Heart left ventricle (tissue), 16 donors: ENCODE data around the gene TXNDC17. TPM values are rescaled to one million over a fixed set of nuclear protein-coding genes. Genes with fewer than 3 reads are reported as not detected.
A peak's percentile ranks its signal among the peaks of the same experiment; 100 is the strongest.

Source experiments
- ATAC-seq, 4 donors: fragments of 200-7000 bp; cut with Tn5 transposase; one replicate each; pipeline ENCODE4 v1.9.1; 2020 to 2022; ENCODE audit warnings: moderate library complexity in 4 of 4, mild to moderate bottlenecking in 3 of 4, moderate number of reproducible peaks in 1 of 4
- DNase-seq, 5 donors: peaks; one replicate each; pipeline ENCODE4 v3.0.0-alpha.2; 2020
- H3K27ac ChIP-seq, 12 donors: fragments of 200-600 bp; sonication (generic) in 4 of 12; one replicate each; pipeline versions ENCODE4 v1.5.0 to v1.8.0; 2016 to 2022; ENCODE audit warnings: mild to moderate bottlenecking in 2 of 12
- H3K27me3 ChIP-seq, 9 donors: fragments of 200-600 bp; sonication (generic) in 2 of 9; one replicate each; pipeline versions ENCODE4 v1.5.1 to v1.8.0; 2016 to 2022; ENCODE audit warnings: mild to moderate bottlenecking in 3 of 9
- H3K36me3 ChIP-seq, 9 donors: fragments of 200-600 bp; sonication (generic) in 2 of 9; one replicate each; pipeline versions ENCODE4 v1.5.0 to v1.8.0; 2018 to 2022; ENCODE audit warnings: mild to moderate bottlenecking in 2 of 9
- H3K4me1 ChIP-seq, 12 donors: fragments of 200-600 bp; sonication (generic) in 4 of 12; one replicate each; pipeline versions ENCODE4 v1.5.0 to v1.8.0; 2016 to 2022; ENCODE audit warnings: mild to moderate bottlenecking in 3 of 12
- H3K4me3 ChIP-seq, 12 donors: fragments of 200-600 bp; sonication (generic) in 4 of 12; one replicate each; pipeline versions ENCODE4 v1.5.0 to v1.8.0; 2017 to 2022; ENCODE audit warnings: mild to moderate bottlenecking in 9 of 12, moderate library complexity in 4 of 12
- H3K9me3 ChIP-seq, 12 donors: fragments of 200-600 bp; sonication (generic) in 4 of 12; one replicate each; pipeline versions ENCODE4 v1.5.0 to v1.8.0; 2016 to 2022; ENCODE audit warnings: mild to moderate bottlenecking in 1 of 12
- CTCF ChIP-seq, 12 donors: fragments of 200-600 bp; sonication (generic) in 4 of 12; IDR thresholded peaks; one replicate each; pipeline versions ENCODE4 v1.5.0 to v1.8.0; 2018 to 2022; ENCODE audit warnings: antibody characterized with exemption in 12 of 12, mild to moderate bottlenecking in 5 of 12
- POLR2A ChIP-seq, 2 donors: fragments of 450-650 bp; IDR thresholded peaks; one replicate each; pipeline ENCODE4 v1.6.1; 2017; ENCODE audit warnings: antibody characterized with exemption in 2 of 2, mild to moderate bottlenecking in 2 of 2, moderate library complexity in 2 of 2
- WGBS, 4 donors: extraction: QIAGEN DNeasy Blood & Tissue Kit in 2 of 4; methylation state at CpG; one replicate each; pipeline versions ENCODE4 v1.1.5 to v1.1.7; 2013 to 2018; 5-methylcytosine and 5-hydroxymethylcytosine counted together
- intact Hi-C, 10 donors: fragments of 100-400 bp; cut with DNase I; formaldehyde crosslinking; loops; one replicate each; pipeline versions ENCODE4 v1.11.1 to v1.14.2; 2022
- polyA plus RNA-seq, 2 donors: library from polyadenylated mRNA; stranded (reverse); fragments of 200-250 nt; gene quantifications; one replicate each; pipeline ENCODE4 v1.2.3, GENCODE V29; 2013
- total RNA-seq, 9 donors: library from RNA; depleted of rRNA in 2 of 9; stranded (reverse); fragments of >200 nt in 2 of 9; fragmentation: NEBNext Ultra II Directional in 3 of 9; extraction: Animal tissue kit (Norgen Biotek cat#: 25700) in 3 of 9; gene quantifications; one replicate each; pipeline versions ENCODE4 v1.1.0 to v1.2.4, GENCODE V29; 2016 to 2023
- donor health status: ischemic (EF 13 %, LVEDD 7.1; RV severe dilation, severe dysfunction).
- donor health status: healthy with polysubstance abuse.
- donor health status: DM: no; HTN: yes; CAD: no.
- donor health status: DM: no; HTN: no; CAD: no.
- donor health status: ischemic (EF 25% LVEDD 6.9; RV normal size, moderate dysfunction).
- donor health status: ischemic (EF 25% LVEDD 5.7; RV mildly dilated, moderate dysfunction).
- donor health status: healthy.
- donor health status: DM: yes; HTN: yes; CAD: no.
- donor health status: ischemic (EF 35%, LVEDD 5.7; RV mildly dilated, moderate dysfunction).
- donor health status: nonischemic (EF 11% LVEDD 7.7; RV severe dilation, severe dysfunction).
- donor health status: DM: yes; HTN: yes; CAD: no.
- donor health status: PGD.
- donor health status: ischemic (EF 29% LVEDD 5.4; RV normal size, mild dysfunction).
- donor health status: nonischemic (EF 23%, LVEDD 6.1; RV moderate dilation, normal function).

TXNDC17 gene
- total and polyA plus RNA-seq, 11 donors: 31.5 to 221 (median 62.8) TPM

DNA sequence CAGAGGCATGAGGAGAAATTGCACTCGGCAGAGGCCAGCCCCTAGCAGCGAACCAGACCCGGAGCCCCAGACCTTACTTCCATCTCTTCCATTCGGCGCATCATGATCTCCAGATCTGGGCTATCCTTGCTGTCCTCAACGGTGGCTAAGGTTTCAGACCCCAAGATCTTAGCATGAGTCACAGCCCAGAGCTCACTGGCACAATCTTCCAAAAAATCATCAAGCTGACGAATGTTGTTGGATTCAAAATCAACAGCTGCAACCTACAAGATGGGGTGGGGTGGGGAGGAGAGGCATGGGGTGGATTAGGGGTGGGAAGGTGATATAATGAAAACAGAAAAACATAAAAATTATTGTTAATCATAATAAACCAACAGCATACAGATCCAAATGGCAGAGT lies 44.8 kb upstream of the TXNDC17 start:
- H3K36me3 ChIP-seq: peaks cover 0 to 100% (median 72%) of the 10 kb centered on the region in 9 donors
- no peak overlapping the region for H3K4me3 ChIP-seq
- peaks cover 0 to 23% (median 0%) of the 10 kb centered on the region in 12 donors for H3K4me1 ChIP-seq
- ATAC-seq (no peak), DNase-seq (no peak)
- H3K9me3 ChIP-seq: no peaks in the 10 kb centered on the region
- H3K27me3 ChIP-seq: no peaks in the 10 kb centered on the region
- no peak overlapping the region for H3K27ac ChIP-seq
- 93 to 97% (median 96%) methylated on average over 5 to 7 of the region's 7 CpGs for WGBS, 4 donors
- no peak for TF ChIP-seq CTCF (IDR thresholded peaks at IDR 0.05)
- TF ChIP-seq POLR2A (IDR thresholded peaks at IDR 0.05): no peak
- intact Hi-C loops: no loop called here

GRCh38 chr17:6596511-6596910 lies 44.3 kb upstream of the TXNDC17 start:
- intact Hi-C loops: no loop called here
- H3K36me3 ChIP-seq: peaks cover 0 to 99% (median 73%) of the 10 kb centered on the region in 9 donors
- H3K27ac ChIP-seq: no peak overlapping the region
- ATAC-seq (no peak), DNase-seq (no peak)
- WGBS, 4 donors: 82 to 87% (median 85%) methylated on average over 2 of the region's 2 CpGs
- no peaks in the 10 kb centered on the region for H3K9me3 ChIP-seq
- H3K27me3 ChIP-seq: no peaks in the 10 kb centered on the region
- H3K4me1 ChIP-seq: peaks cover 0 to 23% (median 0%) of the 10 kb centered on the region in 12 donors
- no peak overlapping the region for H3K4me3 ChIP-seq
- TF ChIP-seq CTCF (IDR thresholded peaks at IDR 0.05) (no peak), POLR2A (IDR thresholded peaks at IDR 0.05) (no peak)

- ATAC-seq: no peak
- Histone ChIP-seq H3K27me3 (no peaks in the 10 kb centered on the region), H3K27ac (no peak overlapping the region), H3K36me3 (peaks cover 0 to 99% (median 70%) of the 10 kb centered on the region in 9 donors), H3K4me1 (peaks cover 0 to 23% (median 0%) of the 10 kb centered on the region in 12 donors), H3K9me3 (no peaks in the 10 kb centered on the region), H3K4me3 (no peak overlapping the region)
- intact Hi-C loops: no loop called here
- TF ChIP-seq CTCF (IDR thresholded peaks at IDR 0.05): no peak
- TF ChIP-seq POLR2A (IDR thresholded peaks at IDR 0.05): no peak
- no peak for DNase-seq
- WGBS, 4 donors: 93 to 97% (median 96%) methylated on average over 4 of the region's 4 CpGs
Observed at GRCh38 chr17:6596941-6597340, 43.9 kb upstream of the TXNDC17 start.

DNA sequence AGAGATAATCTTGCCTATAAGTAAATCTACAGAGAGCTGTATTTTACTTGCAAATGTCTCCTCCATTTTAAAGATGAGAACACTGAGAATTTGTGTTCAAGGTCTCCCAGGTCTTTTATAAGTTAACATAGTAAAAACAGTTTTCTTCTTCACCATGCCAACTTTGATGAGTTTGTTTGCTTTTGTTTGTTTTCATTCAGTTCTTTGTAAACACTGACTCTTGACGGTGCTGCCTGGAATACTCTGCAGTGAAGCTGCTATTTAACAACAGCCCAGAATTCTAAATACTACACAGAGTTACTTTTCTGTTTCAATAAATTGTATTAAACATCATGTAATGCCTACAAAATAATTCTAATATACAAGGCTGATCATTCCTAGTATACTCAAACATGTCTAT lies 43.1 kb upstream of the TXNDC17 start:
- Histone ChIP-seq H3K36me3 (peaks cover 0 to 97% (median 74%) of the 10 kb centered on the region in 9 donors), H3K4me1 (peaks cover 0 to 23% (median 0%) of the 10 kb centered on the region in 12 donors), H3K4me3 (no peak overlapping the region), H3K27me3 (no peaks in the 10 kb centered on the region), H3K9me3 (no peaks in the 10 kb centered on the region), H3K27ac (peak overlapping the region in 1 of 12 donors; percentile 73)
- 92 to 97% (median 95%) methylated on average over 1 of the region's 1 CpG for WGBS, 4 donors
- no peak for TF ChIP-seq POLR2A (IDR thresholded peaks at IDR 0.05)
- DNase-seq: no peak
- intact Hi-C loops: no loop called here
- ATAC-seq: no peak

DNA sequence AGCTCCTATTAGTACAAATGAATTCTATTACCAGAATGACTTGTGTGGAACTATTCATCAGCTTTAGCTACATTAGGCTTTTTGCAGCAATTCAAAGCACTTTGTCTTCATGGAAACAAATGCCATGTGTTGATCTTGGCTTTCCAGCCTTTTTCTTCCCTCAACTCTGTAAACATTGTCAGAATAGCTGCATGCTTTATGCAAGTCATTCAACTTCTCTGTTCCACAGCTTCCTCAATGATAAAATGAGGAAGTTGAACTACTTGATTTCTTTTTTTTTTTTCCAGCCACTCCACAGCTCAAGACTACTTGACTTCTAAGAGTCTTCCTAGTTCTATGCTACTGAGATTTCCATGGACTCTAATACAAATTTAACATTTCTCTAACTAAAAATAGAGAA lies 41.5 kb upstream of the TXNDC17 start:
- Histone ChIP-seq H3K36me3 (peaks cover 0 to 89% (median 68%) of the 10 kb centered on the region in 9 donors), H3K9me3 (no peaks in the 10 kb centered on the region), H3K4me3 (no peak overlapping the region), H3K27me3 (no peaks in the 10 kb centered on the region), H3K4me1 (peaks cover 0 to 23% (median 0%) of the 10 kb centered on the region in 12 donors), H3K27ac (peak overlapping the region in 1 of 12 donors; percentile 73)
- DNase-seq (no peak), ATAC-seq (peak in 2 of 4 donors; percentile 62 to 75)
- intact Hi-C loops: no loop called here
- TF ChIP-seq CTCF (IDR thresholded peaks at IDR 0.05) (no peak), POLR2A (IDR thresholded peaks at IDR 0.05) (no peak)
